ENCODE data around the gene SV2C.

SV2C gene

GRCh38 chr5:76194340-76194739, 111.2 kb downstream of the SV2C start:
- Histone ChIP-seq H3K27me3 (ENCODE audit: insufficient read depth, low read length, poor library complexity) (peaks cover 5% of the 10 kb centered on the region), H3K27ac (ENCODE audit: low read length) (no peak overlapping the region), H3K4me3 (ENCODE audit: low read depth in 1 of 2, low read length in 2 of 2) (no peak overlapping the region), H3K4me1 (ENCODE audit: insufficient read depth, low read length) (no peaks in the 10 kb centered on the region), H3K9me3 (ENCODE audit: insufficient read depth, low read length, severe bottlenecking) (no peaks in the 10 kb centered on the region), H3K79me2 (ENCODE audit: insufficient read depth, low read length) (no peaks in the 10 kb centered on the region), H3K9ac (ENCODE audit: low read depth, low read length) (no peak overlapping the region), H3K4me2 (ENCODE audit: insufficient read depth, low read length) (no peak overlapping the region), H2AFZ (ENCODE audit: low read depth, low read length) (no peak overlapping the region), H3K36me3 (ENCODE audit: insufficient read depth, low read length) (no peaks in the 10 kb centered on the region), H4K20me1 (ENCODE audit: insufficient read depth, low read length) (no peaks in the 10 kb centered on the region)
- no peak for ATAC-seq (ENCODE audit: insufficient read depth, low read depth)
- TF ChIP-seq CTCF (IDR thresholded peaks at IDR 0.05; ENCODE audit: borderline replicate concordance, extremely low read depth, low read length, poor library complexity, severe bottlenecking) (no peak), EZH2 (IDR thresholded peaks at IDR 0.05; ENCODE audit: borderline replicate concordance, low read depth, low read length, severe bottlenecking) (no peak)
- no peak for DNase-seq

DNA sequence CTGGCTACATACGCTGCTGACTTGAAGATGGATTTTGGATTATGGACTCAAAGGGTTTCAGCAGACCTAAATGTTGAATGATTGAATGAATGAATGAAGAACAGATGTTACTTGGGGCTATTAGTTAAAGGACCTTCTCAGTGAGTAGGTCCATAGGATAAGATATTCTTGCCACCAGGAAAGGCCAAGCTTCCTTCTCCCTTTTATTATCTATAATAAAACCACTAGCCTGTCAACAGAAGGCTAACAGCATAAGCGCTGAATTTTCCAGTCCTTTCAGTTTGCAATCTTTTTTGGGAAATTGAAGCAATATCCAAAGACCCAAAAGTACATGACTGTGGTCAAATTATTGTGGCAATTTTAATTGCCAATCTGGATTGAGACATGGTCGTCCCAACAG, 113.3 kb downstream of the SV2C start:
- Histone ChIP-seq H3K9ac (ENCODE audit: low read depth, low read length) (no peak overlapping the region), H4K20me1 (ENCODE audit: insufficient read depth, low read length) (no peaks in the 10 kb centered on the region), H3K4me3 (ENCODE audit: low read depth in 1 of 2, low read length in 2 of 2) (no peak overlapping the region), H2AFZ (ENCODE audit: low read depth, low read length) (no peak overlapping the region), H3K36me3 (ENCODE audit: insufficient read depth, low read length) (no peaks in the 10 kb centered on the region), H3K4me2 (ENCODE audit: insufficient read depth, low read length) (no peak overlapping the region), H3K27ac (ENCODE audit: low read length) (no peak overlapping the region), H3K27me3 (ENCODE audit: insufficient read depth, low read length, poor library complexity) (peaks cover 5% of the 10 kb centered on the region), H3K9me3 (ENCODE audit: insufficient read depth, low read length, severe bottlenecking) (no peaks in the 10 kb centered on the region), H3K79me2 (ENCODE audit: insufficient read depth, low read length) (no peaks in the 10 kb centered on the region), H3K4me1 (ENCODE audit: insufficient read depth, low read length) (no peaks in the 10 kb centered on the region)
- no peak for TF ChIP-seq EZH2 (IDR thresholded peaks at IDR 0.05; ENCODE audit: borderline replicate concordance, low read depth, low read length, severe bottlenecking)
- no peak for TF ChIP-seq CTCF (IDR thresholded peaks at IDR 0.05; ENCODE audit: borderline replicate concordance, extremely low read depth, low read length, poor library complexity, severe bottlenecking)
- DNase-seq (no peak), ATAC-seq (ENCODE audit: insufficient read depth, low read depth) (no peak)

DNA sequence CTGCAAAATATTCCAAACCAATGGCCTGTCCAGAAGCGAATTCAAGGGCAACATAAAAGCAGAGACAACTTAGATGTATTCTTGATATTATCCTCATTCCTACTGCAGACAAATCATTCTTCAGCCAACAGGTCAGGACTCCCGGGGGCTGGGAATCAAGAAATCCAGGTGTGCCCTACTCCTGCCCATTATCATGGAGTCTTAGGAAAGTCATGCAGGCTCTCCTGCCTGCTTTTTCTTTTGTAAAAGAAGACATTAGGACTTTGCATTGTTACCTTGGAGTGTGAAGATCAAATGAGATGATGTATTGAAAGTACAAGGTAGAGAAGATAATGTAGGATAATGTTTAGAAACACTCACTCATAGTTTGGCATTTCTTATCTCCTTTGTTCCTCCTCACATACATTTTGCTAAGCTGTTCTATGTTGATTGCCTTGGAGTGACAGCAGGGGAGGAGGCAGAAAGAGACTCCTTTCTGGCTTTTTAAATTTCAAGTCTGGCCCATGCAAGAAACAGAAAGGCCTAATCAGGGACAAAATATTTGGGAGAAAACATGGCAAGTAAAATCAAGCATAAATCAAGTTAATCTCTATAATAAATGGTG, 113.8 kb downstream of the SV2C start:
- DNase-seq: no peak
- peaks cover 5% of the 10 kb centered on the region for H3K27me3 ChIP-seq (ENCODE audit: insufficient read depth, low read length, poor library complexity)
- no peaks in the 10 kb centered on the region for H3K4me1 ChIP-seq (ENCODE audit: insufficient read depth, low read length)
- TF ChIP-seq EZH2 (IDR thresholded peaks at IDR 0.05; ENCODE audit: borderline replicate concordance, low read depth, low read length, severe bottlenecking): no peak
- no peak for TF ChIP-seq CTCF (IDR thresholded peaks at IDR 0.05; ENCODE audit: borderline replicate concordance, extremely low read depth, low read length, poor library complexity, severe bottlenecking)
- H2AFZ ChIP-seq (ENCODE audit: low read depth, low read length): no peak overlapping the region
- no peaks in the 10 kb centered on the region for H3K79me2 ChIP-seq (ENCODE audit: insufficient read depth, low read length)
- H3K4me2 ChIP-seq (ENCODE audit: insufficient read depth, low read length): no peak overlapping the region
- H4K20me1 ChIP-seq (ENCODE audit: insufficient read depth, low read length): no peaks in the 10 kb centered on the region
- no peaks in the 10 kb centered on the region for H3K36me3 ChIP-seq (ENCODE audit: insufficient read depth, low read length)
- H3K9me3 ChIP-seq (ENCODE audit: insufficient read depth, low read length, severe bottlenecking): no peaks in the 10 kb centered on the region
- no peak overlapping the region for H3K4me3 ChIP-seq (ENCODE audit: low read depth in 1 of 2, low read length in 2 of 2)
- H3K9ac ChIP-seq (ENCODE audit: low read depth, low read length): no peak overlapping the region
- ATAC-seq (ENCODE audit: insufficient read depth, low read depth): no peak
- no peak overlapping the region for H3K27ac ChIP-seq (ENCODE audit: low read length)
